Stimulated activated CD8-positive, alpha-beta memory T cell treated with anti-CD3 and anti-CD28 coated beads, Interleukin-7, amount 100 ng/mL, for 4 hours (primary cell): ENCODE measurements around the gene PCDHB11.
"Not testable (repeated sequence)": the region's sequence is repeated elsewhere in the genome, so short reads cannot be mapped to it uniquely, and the experiment has no call there.

ENCODE experiments used
- DNase-seq, 2 donors: peaks; one replicate each; pipeline ENCODE4 v3.0.0-alpha.2; 2020; ENCODE audit warnings: low read depth in 2 of 2

The PCDHB11 gene

DNA sequence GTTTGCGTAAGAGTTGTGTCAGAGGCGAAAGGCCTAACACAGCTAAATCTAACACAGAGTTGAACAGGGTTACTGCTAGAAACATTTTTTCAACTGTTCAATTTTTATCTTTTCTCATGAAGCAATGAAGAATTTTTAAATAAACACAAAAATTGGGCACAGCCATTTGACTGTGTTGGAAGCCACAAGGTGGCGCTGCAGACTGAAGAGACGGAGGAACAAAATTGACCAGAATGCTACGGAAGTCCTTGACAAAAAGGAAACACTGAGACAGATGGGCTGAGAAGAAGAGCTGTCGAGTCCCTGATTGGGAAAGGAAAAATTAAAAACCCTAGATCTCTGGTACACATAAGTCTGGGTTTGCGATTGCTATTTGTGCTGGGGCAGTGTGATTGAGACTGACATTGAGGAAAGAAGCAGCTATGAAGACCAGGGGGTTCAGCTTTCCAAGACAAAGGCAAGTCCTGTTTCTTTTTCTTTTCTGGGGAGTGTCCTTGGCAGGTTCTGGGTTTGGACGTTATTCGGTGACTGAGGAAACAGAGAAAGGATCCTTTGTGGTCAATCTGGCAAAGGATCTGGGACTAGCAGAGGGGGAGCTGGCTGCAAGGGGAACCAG is 12.4 kb upstream of the PCDHB11 start, which contains the start of gene PCDHB9:
Gene PCDHB9, plus strand, starts transcription at position 265 of the 616 bp plus-strand sequence. Its CDS starts 158 bp downstream, at position 423.
- DNase-seq, result no peak

DNA sequence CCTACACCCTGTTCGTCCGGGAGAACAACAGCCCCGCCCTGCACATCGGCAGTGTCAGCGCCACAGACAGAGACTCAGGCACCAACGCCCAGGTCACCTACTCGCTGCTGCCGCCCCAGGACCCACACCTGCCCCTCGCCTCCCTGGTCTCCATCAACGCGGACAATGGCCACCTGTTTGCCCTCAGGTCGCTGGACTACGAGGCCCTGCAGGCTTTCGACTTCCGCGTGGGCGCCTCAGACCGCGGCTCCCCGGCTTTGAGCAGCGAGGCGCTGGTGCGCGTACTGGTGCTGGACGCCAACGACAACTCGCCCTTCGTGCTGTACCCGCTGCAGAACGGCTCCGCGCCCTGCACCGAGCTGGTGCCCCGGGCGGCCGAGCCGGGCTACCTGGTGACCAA is 10.7 kb upstream of the PCDHB11 start:
- DNase-seq, result not testable (repeated sequence)

GRCh38 chr5:141189131-141189530 is 10.3 kb upstream of the PCDHB11 start:
- DNase-seq, result not testable (repeated sequence)

- DNase-seq, result no peak
Measured at GRCh38 chr5:141192110-141192725, 7.2 kb upstream of the PCDHB11 start, which contains the start of gene PCDHB10. Gene PCDHB10 (plus strand): TSS chr5:141192353. CDS start chr5:141192553, 200 bp downstream.

GRCh38 chr5:141194332-141194731 is 5.1 kb upstream of the PCDHB11 start:
- not testable (repeated sequence) for DNase-seq

- DNase-seq, result no peak
Measured at GRCh38 chr5:141196363-141196762, 3.1 kb upstream of the PCDHB11 start.

DNA sequence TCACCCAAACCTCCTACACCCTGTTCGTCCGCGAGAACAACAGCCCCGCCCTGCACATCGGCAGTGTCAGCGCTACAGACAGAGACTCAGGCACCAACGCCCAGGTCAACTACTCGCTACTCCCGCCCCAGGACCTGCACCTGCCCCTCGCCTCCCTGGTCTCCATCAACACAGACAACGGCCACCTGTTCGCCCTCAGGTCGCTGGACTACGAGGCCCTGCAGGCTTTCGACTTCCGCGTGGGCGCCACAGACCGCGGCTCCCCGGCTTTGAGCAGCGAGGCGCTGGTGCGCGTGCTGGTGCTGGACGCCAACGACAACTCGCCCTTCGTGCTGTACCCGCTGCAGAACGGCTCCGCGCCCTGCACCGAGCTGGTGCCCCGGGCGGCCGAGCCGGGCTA is 1.7 kb downstream of the PCDHB11 start:
- DNase-seq, result not testable (repeated sequence)

- DNase-seq, result not testable (repeated sequence)
Measured at GRCh38 chr5:141201646-141202045, 2.2 kb downstream of the PCDHB11 start.

DNA sequence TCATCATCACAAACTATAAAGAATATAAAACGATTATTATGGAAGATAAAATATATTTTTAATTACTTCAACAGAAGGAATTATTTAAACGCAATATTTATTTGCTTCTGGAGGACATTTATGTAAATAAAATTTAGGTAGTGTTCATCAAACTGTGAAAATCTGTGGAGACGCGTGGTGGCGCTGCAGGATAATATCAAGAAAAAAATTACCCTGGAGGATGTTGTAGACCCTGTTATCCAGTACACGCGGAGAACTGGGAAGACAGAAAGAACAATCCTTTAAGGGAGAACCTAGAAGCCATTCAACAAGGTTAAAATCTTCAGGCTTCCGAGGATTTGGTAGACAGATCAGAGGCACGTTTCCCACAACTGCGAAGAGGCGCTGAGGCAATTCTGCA is 9.1 kb downstream of the PCDHB11 start, which contains the start of gene PCDHB12:
Gene PCDHB12, plus strand, starts transcription at position 242 of the 400 bp plus-strand sequence. CDS start 189 bp downstream, outside the sequence.
- DNase-seq, result no peak

DNA sequence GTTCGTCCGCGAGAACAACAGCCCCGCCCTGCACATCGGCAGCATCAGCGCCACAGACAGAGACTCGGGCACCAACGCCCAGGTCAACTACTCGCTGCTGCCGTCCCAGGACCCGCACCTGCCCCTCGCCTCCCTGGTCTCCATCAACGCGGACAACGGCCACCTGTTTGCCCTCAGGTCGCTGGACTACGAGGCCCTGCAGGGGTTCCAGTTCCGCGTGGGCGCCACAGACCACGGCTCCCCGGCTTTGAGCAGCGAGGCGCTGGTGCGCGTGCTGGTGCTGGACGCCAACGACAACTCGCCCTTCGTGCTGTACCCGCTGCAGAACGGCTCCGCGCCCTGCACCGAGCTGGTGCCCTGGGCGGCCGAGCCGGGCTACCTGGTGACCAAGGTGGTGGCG is 10.9 kb downstream of the PCDHB11 start:
- not testable (repeated sequence) for DNase-seq

DNA sequence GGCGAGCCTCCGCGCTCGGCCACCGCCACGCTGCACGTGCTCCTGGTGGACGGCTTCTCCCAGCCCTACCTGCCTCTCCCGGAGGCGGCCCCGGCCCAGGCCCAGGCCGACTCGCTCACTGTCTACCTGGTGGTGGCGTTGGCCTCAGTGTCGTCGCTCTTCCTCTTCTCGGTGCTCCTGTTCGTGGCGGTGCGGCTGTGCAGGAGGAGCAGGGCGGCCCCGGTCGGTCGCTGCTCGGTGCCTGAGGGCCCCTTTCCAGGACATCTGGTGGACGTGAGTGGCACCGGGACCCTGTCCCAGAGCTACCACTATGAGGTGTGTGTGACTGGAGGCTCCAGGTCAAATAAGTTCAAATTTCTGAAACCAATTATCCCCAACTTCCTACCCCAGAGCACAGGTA is 11.4 kb downstream of the PCDHB11 start:
- not testable (repeated sequence) for DNase-seq

DNA sequence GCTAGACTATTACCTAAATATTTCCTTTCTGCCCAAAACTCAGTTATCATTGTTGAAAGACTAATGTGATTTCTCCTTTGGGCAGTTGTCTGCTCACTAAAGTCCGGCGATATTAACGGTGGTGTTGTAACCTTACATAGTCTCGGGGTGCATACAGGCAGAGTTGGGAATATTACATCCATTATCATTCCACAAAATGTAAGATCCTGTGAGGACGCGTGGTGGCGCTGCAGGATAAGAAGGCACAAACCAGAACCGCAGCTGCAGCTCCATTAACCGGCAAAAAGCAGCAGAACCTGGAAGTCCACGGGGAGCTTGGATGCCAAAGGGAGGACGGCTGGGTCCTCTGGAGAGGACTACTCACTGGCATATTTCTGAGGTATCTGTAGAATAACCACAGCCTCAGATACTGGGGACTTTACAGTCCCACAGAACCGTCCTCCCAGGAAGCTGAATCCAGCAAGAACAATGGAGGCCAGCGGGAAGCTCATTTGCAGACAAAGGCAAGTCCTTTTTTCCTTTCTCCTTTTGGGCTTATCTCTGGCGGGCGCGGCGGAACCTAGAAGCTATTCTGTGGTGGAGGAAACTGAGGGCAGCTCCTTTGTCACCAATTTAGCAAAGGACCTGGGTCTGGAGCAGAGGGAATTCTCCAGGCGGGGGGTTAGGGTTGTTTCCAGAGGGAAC is 14.4 kb downstream of the PCDHB11 start, which contains the start of gene PCDHB13:
Gene PCDHB13, plus strand, starts transcription at position 264 of the 684 bp plus-strand sequence. Its CDS starts 205 bp downstream, at position 469.
- DNase-seq, result not testable (repeated sequence)

- DNase-seq, result not testable (repeated sequence)
Measured at GRCh38 chr5:141214583-141214982, 15.2 kb downstream of the PCDHB11 start.

DNA sequence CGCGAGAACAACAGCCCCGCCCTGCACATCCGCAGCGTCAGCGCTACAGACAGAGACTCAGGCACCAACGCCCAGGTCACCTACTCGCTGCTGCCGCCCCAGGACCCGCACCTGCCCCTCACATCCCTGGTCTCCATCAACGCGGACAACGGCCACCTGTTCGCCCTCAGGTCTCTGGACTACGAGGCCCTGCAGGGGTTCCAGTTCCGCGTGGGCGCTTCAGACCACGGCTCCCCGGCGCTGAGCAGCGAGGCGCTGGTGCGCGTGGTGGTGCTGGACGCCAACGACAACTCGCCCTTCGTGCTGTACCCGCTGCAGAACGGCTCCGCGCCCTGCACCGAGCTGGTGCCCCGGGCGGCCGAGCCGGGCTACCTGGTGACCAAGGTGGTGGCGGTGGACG is 16.1 kb downstream of the PCDHB11 start:
- not testable (repeated sequence) for DNase-seq

- DNase-seq, result not testable (repeated sequence)
Measured at GRCh38 chr5:141216035-141216434, 16.6 kb downstream of the PCDHB11 start.

GRCh38 chr5:141223112-141223783 is 23.8 kb downstream of the PCDHB11 start, which contains the start of gene PCDHB14:
Gene PCDHB14 (plus strand): TSS chr5:141223343. CDS start chr5:141223506, 163 bp downstream.
- no peak for DNase-seq

- DNase-seq, result not testable (repeated sequence)
Measured at GRCh38 chr5:141224844-141225243, 25.4 kb downstream of the PCDHB11 start.

DNA sequence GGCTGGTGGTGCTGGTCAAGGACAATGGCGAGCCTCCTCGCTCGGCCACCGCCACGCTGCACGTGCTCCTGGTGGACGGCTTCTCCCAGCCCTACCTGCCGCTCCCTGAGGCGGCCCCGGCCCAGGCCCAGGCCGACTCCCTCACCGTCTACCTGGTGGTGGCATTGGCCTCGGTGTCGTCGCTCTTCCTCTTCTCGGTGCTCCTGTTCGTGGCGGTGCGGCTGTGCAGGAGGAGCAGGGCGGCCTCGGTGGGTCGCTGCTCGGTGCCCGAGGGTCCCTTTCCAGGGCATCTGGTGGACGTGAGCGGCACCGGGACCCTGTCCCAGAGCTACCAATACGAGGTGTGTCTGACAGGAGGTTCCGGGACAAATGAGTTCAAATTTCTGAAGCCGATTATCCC is 26.0 kb downstream of the PCDHB11 start:
- not testable (repeated sequence) for DNase-seq

- no peak for DNase-seq
Measured at GRCh38 chr5:141234109-141234667, 34.8 kb downstream of the PCDHB11 start.

DNA sequence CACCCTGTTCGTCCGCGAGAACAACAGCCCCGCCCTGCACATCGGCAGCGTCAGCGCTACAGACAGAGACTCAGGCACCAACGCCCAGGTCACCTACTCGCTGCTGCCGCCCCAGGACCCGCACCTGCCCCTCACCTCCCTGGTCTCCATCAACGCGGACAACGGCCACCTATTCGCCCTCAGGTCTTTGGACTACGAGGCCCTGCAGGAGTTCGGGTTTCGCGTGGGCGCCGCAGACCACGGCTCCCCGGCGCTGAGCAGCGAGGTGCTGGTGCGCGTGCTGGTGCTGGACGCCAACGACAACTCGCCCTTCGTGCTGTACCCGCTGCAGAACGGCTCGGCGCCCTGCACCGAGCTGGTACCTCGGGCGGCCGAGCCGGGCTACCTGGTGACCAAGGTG is 36.5 kb downstream of the PCDHB11 start:
- DNase-seq, result not testable (repeated sequence)
